ENCODE measurements around the gene NKX2-2.

DNA sequence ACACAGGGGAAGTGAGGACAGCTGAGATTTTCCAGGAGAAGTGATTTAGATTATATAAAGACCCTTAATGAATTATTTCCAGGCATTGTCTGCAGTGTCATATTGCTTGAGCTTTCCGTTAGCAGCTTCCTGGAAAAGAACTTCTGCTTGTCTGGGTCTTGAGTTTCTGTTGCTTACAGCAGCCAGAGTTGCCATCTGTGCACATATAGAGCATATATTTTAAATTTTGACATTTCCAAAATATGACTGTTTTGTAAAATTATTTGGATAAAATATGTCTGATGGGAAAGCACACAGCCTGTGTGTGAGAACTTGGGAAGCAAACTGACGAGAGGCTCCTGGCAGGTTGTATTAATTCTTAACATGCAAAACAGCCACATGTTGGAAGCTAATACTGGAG lies 21.0 kb upstream of the NKX2-2 start:
- TF ChIP-seq, protein P1, sequence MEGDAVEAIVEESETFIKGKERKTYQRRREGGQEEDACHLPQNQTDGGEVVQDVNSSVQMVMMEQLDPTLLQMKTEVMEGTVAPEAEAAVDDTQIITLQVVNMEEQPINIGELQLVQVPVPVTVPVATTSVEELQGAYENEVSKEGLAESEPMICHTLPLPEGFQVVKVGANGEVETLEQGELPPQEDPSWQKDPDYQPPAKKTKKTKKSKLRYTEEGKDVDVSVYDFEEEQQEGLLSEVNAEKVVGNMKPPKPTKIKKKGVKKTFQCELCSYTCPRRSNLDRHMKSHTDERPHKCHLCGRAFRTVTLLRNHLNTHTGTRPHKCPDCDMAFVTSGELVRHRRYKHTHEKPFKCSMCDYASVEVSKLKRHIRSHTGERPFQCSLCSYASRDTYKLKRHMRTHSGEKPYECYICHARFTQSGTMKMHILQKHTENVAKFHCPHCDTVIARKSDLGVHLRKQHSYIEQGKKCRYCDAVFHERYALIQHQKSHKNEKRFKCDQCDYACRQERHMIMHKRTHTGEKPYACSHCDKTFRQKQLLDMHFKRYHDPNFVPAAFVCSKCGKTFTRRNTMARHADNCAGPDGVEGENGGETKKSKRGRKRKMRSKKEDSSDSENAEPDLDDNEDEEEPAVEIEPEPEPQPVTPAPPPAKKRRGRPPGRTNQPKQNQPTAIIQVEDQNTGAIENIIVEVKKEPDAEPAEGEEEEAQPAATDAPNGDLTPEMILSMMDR (IDR thresholded peaks at IDR 0.05) = no peak
- TF ChIP-seq POLR2A (IDR thresholded peaks at IDR 0.05) = no peak
